Measurements from ENCODE around the gene TTC23L. TPM values are rescaled to one million over a fixed set of nuclear protein-coding genes. Genes with fewer than 3 reads are reported as not detected.

The TTC23L gene
- polyA plus RNA-seq, 1 experiment = not detected

DNA sequence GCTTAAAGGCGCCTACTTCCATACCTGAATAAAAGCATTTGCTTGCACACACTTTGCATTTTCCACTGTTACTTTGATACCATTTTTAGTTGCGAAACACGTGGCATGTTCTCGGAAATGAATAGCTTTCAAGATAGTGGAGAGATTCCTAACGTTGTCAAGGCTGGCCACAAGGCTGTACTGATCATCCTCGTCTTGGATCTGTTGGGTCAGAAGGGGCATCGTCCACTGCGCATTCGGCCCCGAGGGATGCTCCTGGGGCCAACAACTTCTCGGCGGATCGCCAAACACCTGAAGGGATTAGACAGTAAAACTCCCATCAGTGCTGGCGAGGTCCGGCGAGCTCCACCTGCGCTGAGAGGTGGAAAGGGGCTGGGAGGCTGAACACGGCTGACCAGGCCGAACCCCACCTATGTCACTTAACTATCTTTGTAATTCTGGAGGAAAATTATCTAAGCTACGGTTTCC is 75.7 kb downstream of the TTC23L start:
- no peak for DNase-seq (ENCODE audit: low read depth)
- H3K27me3 ChIP-seq (ENCODE audit: control insufficient read depth, insufficient read depth, low read length) = no peaks in the 10 kb centered on the region
- no peak for TF ChIP-seq CTCF (IDR thresholded peaks at IDR 0.05; ENCODE audit: insufficient read depth, low read depth, low read length)
- H3K4me3 ChIP-seq (ENCODE audit: low read depth, low read length) = peak overlapping the region; percentile 61
- POLR2A ChIA-PET = interaction anchor here (0.6 to 1.4 kb wide), 4 partner anchors 9 to 200 kb away, joined by 3 to 10 read pairs (median 6); partner anchors contain the start of gene DNAJC21
- CTCF ChIA-PET = interaction anchor here (1.1 to 4.0 kb wide), 3 partner anchors 9 to 429 kb away, joined by 3 to 17 read pairs (median 4); no protein-coding TSS in a partner anchor
- H3K36me3 ChIP-seq (ENCODE audit: control insufficient read depth, insufficient read depth, low read length) = peaks cover 4% of the 10 kb centered on the region; the same call in 1 of the 2 replicates

- Histone ChIP-seq H3K4me3 (ENCODE audit: low read depth, low read length) (peak within 1 kb of the TSS; percentile 61), H3K27me3 (ENCODE audit: control insufficient read depth, insufficient read depth, low read length) (no peaks in the 10 kb centered on the region), H3K36me3 (ENCODE audit: control insufficient read depth, insufficient read depth, low read length) (peaks cover 4% of the 10 kb centered on the region; the same call in 1 of the 2 replicates)
- peak; percentile 36; the same call in 1 of the 2 replicates for TF ChIP-seq CTCF (IDR thresholded peaks at IDR 0.05; ENCODE audit: insufficient read depth, low read depth, low read length)
- POLR2A ChIA-PET = interaction anchor here (0.5 to 1.4 kb wide), 4 partner anchors 8 to 365 kb away, joined by 5 to 10 read pairs (median 6); partner anchors contain the start of gene DNAJC21
- CTCF ChIA-PET = interaction anchor here (0.9 to 4.0 kb wide), 5 partner anchors 9 to 429 kb away, joined by 3 to 17 read pairs (median 4); partner anchors contain the start of gene DNAJC21
- peak; percentile 82 for DNase-seq (ENCODE audit: low read depth)
Observed at GRCh38 chr5:34915139-34915855, 76.3 kb downstream of the TTC23L start, which contains the start of the genes BRIX1 and RAD1. BRIX1 (plus strand) TSS chr5:34915711; CDS start chr5:34915739, 28 bp downstream. RAD1 (minus strand) TSS chr5:34915504; CDS start chr5:34914892, 612 bp downstream.

DNA sequence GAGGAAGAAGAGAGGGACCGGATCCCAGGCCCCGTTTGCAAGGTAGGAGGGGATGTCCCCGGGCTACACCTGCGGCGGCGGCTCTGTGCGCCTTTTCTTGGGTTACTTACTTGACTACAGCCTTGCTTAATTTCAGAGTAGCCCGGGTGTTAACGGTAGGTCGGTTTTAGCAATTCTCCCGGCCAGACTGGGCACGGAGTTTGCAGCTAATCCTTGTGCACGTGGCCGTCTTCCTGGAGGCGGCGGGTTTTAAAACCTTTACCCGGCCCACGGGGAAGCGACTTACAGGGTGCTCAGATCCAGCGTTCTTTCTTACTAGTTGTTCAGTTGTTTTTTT is 76.9 kb downstream of the TTC23L start:
- peaks cover 3% of the 10 kb centered on the region; the same call in 1 of the 2 replicates for H3K36me3 ChIP-seq (ENCODE audit: control insufficient read depth, insufficient read depth, low read length)
- H3K4me3 ChIP-seq (ENCODE audit: low read depth, low read length) = peak overlapping the region; percentile 61
- DNase-seq (ENCODE audit: low read depth) = no peak
- CTCF ChIA-PET = interaction anchor here (0.9 to 4.0 kb wide), 3 partner anchors 14 to 430 kb away, joined by 3 to 17 read pairs (median 8); partner anchors contain the start of gene DNAJC21
- no peak for TF ChIP-seq CTCF (IDR thresholded peaks at IDR 0.05; ENCODE audit: insufficient read depth, low read depth, low read length)
- POLR2A ChIA-PET = interaction anchor here (0.5 to 1.4 kb wide), 3 partner anchors 8 to 366 kb away, joined by 5 to 10 read pairs (median 7); partner anchors contain the start of gene DNAJC21
- no peaks in the 10 kb centered on the region for H3K27me3 ChIP-seq (ENCODE audit: control insufficient read depth, insufficient read depth, low read length)

DNA sequence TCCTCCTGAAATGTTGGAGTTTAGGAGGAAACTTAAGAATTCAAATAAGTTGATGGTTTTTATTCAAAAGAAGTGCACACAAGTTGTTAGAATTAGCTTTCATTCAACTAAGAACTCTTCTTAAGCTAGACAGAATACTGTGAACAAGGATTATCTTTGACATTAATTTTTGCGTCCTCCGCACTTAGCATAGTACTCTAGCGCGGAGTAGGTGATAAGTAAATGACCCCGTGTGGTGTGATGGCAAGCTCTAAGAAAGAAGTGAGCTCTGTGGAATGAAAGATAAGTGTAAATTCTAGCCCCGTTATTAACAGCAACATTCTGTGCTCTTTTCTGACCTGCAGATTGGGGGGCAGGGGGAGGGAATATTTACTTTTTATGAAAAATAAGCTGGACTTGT is 77.6 kb downstream of the TTC23L start:
- H3K4me3 ChIP-seq (ENCODE audit: low read depth, low read length) = peak overlapping the region; percentile 61
- DNase-seq (ENCODE audit: low read depth) = no peak
- TF ChIP-seq CTCF (IDR thresholded peaks at IDR 0.05; ENCODE audit: insufficient read depth, low read depth, low read length) = no peak
- ChIA-PET POLR2A (no interaction called here), CTCF (interaction anchor here (2.0 to 4.0 kb wide), 2 partner anchors 13 to 431 kb away, joined by 8 to 17 read pairs; partner anchors contain the start of gene DNAJC21)
- H3K36me3 ChIP-seq (ENCODE audit: control insufficient read depth, insufficient read depth, low read length) = no peaks in the 10 kb centered on the region
- no peaks in the 10 kb centered on the region for H3K27me3 ChIP-seq (ENCODE audit: control insufficient read depth, insufficient read depth, low read length)

GRCh38 chr5:34918025-34918424 is 79.1 kb downstream of the TTC23L start:
- Histone ChIP-seq H3K4me3 (ENCODE audit: low read depth, low read length) (no peak overlapping the region), H3K27me3 (ENCODE audit: control insufficient read depth, insufficient read depth, low read length) (no peaks in the 10 kb centered on the region), H3K36me3 (ENCODE audit: control insufficient read depth, insufficient read depth, low read length) (no peaks in the 10 kb centered on the region)
- ChIA-PET POLR2A (interaction anchor here (0.5 to 0.6 kb wide), 2 partner anchors 964 to 1686 kb away, joined by 4 to 7 read pairs; no protein-coding TSS in a partner anchor), CTCF (no interaction called here)
- TF ChIP-seq CTCF (IDR thresholded peaks at IDR 0.05; ENCODE audit: insufficient read depth, low read depth, low read length) = no peak
- DNase-seq (ENCODE audit: low read depth) = no peak
